HG03097 (cell line): ENCODE results near the gene SARS1.

ENCODE experiments used
- ATAC-seq: cut with Tn5 transposase; IDR thresholded peaks from one replicate; pipeline ENCODE4 v1.9.1; 2021; ENCODE audit not compliant: unreplicated experiment, low FRiP score

The SARS1 gene

GRCh38 chr1:109225308-109225707, 11.6 kb downstream of the SARS1 start:
- no peak for ATAC-seq

- ATAC-seq = no peak
These were observed 12.2 kb downstream of the SARS1 start for GRCh38 chr1:109225711-109226445.

- no peak for ATAC-seq
These were observed 14.4 kb downstream of the SARS1 start for GRCh38 chr1:109228167-109228566.

- ATAC-seq = no peak
These were observed 15.9 kb downstream of the SARS1 start for GRCh38 chr1:109229531-109230127.

- ATAC-seq = no peak
These were observed 17.3 kb downstream of the SARS1 start for GRCh38 chr1:109231066-109231465.

DNA sequence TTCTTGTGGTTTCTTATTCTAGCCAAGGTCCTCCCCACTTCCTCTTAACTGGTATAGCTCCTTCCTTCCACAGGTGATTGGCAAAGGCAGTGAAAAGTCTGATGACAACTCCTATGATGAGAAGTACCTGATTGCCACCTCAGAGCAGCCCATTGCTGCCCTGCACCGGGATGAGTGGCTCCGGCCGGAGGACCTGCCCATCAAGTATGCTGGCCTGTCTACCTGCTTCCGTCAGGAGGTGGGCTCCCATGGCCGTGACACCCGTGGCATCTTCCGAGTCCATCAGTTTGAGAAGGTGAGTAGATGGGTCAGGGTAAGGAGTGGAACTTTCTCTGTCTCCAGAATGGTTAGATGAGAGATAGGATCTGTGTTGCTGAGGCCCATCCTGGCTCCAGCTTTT, 21.4 kb downstream of the SARS1 start:
- ATAC-seq = no peak

DNA sequence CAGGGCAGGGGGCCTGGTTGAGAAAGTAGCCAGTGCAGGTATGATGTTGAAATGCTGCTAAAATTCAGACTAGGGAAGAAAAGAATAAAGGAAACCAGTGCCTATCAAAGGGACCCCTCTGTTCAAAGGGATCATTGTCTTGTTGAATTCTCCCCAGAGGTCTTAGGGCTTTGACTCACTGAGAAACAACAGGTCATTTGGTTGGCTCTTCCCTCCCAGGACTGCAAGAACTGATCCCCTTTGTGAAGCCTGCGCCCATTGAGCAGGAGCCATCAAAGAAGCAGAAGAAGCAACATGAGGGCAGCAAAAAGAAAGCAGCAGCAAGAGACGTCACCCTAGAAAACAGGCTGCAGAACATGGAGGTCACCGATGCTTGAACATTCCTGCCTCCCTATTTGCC, 23.8 kb downstream of the SARS1 start:
- no peak for ATAC-seq

DNA sequence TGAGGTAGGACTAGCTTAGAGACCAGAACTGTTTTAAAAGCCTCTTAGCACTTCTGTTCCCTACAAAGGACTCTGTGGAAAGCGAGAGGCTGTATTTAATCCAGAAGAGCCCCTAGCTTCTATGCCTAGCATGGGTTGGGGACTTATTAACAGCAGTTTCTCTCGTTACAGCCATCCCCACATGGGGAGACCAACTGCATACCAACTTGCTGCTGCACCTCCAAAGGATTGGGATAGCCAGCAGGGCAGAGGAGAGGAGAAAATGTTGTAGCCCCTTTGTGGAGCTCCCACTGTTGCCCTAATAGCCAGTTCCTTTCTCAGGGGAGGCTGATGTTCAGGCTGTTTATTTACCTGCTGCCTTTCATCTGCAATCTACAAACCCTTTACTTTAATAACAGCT, 24.7 kb downstream of the SARS1 start:
- no peak for ATAC-seq

DNA sequence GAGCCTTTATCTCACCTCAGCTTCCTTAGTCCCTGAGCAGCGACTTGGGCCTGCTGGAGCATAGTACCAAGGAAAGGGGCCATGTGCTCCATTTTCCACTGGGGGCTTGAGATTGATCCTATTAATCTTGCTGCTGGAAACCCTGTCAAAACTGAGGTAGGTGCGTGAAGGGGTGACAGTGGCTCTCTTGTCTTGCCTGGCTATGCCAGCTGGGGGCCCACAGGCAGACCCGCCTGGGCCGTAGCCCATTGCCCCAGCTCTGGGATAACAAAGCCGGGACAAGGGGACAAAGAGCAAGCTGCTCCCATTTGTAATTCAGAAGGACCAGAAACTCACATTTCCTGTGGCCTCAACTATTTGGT, 25.3 kb downstream of the SARS1 start:
- no peak for ATAC-seq

- ATAC-seq = no peak
These were observed 25.8 kb downstream of the SARS1 start for GRCh38 chr1:109239409-109240068.

GRCh38 chr1:109240158-109241152, 26.7 kb downstream of the SARS1 start:
- ATAC-seq = no peak

DNA sequence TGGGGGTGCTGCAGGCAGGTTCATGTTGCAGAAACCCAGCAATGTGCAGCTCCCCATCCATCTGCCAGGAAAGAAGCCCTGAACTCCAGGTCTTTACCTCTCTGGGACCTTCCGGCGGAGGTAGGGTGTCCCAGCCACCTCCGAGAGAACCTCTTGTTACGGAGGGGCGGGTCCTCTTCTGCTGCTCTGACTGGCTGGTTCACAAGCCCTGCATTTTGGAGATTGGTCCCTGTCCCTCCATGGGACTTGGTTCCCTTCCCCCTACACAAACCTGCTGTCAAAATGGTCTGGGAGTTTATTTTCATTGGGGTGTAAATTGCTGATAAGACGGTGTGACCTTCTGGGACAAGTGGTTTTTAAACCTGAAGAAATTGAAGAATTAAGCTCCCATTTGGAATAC, 27.6 kb downstream of the SARS1 start:
- ATAC-seq = no peak

GRCh38 chr1:109241841-109242345, 28.2 kb downstream of the SARS1 start:
- no peak for ATAC-seq

DNA sequence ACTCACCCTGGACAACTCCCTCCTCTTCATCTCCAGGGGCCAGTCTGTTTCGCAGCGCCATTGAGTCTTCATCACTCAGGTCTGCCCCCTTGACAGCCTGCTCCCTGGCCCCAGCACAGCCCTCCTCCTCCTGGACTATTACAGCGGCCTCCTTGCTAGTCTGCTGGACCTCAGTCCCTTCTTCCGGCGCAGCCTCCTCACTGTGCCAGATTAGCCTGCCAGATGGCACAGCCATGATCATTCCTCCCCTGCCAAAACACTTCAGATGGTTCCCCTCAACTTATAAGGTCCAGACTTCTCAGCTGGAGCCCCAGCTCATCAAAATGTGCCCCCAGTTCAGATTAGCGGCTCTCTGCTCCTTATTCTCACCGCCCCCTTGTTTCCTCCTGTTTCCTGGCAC, 28.7 kb downstream of the SARS1 start:
- no peak for ATAC-seq

GRCh38 chr1:109243221-109243620, 29.5 kb downstream of the SARS1 start:
- ATAC-seq = no peak

- no peak for ATAC-seq
These were observed 30.3 kb downstream of the SARS1 start for GRCh38 chr1:109243860-109244552.

- ATAC-seq = no peak
These were observed 32.4 kb downstream of the SARS1 start for GRCh38 chr1:109246141-109246551.

DNA sequence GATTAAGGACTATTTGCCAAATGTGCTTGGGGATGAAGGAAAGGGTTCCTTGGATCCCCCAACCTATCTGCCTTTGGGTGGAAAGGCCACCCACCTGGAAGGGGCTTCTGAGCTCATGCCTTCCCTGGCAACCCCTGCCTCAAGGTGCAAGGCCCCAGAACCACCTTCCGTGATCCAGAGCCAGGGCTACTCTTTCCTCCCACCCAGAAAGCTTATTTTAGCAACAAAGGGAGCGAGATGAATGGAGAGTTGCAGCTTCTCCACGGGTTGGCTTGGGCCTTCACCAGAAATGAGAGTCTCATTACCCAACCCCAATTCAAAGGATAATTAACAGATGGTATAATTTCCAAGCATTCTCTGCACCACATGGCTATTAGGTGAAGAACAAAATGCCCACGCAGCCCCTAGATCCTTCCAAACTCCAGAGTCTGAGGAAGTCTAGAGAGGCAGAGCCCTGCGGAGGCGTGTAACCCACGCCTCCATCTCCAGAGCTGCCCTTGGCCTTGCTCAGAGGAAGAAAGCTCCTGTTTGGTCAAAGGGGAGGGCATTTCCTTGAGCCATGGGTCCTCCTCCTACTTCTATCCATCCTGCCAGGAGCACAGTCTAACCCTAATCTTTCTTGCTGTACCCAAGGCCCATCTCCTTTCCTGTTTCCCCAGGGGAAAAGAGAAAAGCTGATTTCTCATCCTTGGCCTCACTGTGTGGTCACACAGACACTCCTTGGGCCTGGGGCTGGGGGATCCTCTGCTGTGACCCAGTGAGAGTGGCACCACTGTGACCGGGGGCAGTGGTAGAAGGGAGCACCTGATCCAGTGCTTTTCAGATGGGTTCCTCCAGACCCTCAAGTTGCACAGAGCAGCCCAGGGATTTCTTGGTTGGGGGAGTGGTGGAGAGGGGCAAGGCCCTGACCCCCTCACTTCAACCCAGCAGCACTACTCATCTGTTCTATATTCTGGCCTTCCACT, 34.0 kb downstream of the SARS1 start:
- ATAC-seq = no peak

DNA sequence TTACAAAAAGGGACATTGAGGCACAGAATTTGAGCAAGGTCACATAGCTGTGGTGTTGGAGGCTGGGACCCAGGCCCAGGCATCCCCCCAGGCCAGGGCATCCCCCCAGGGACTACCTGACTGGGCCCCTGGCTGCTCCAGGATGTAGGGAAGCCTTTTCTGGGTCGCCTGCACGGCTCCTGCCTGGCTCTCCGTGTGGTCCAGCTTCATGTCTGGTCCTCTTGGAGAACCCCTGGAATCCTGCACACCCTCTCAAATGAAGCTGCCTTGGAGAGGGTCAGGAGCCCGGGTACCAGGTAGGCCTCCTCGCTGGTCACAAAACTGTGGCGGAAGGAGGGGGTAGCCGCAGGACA, 34.7 kb downstream of the SARS1 start:
- ATAC-seq = no peak
